ENCODE data around the gene CCNK.

GRCh38 chr14:99511421-99512109 lies 30.4 kb downstream of the CCNK start:
- no peak for TF ChIP-seq CTCF (IDR thresholded peaks at IDR 0.05 in 4 of 5, conservative IDR thresholded peaks at IDR 0.05 in 1 of 5)
- no peak for TF ChIP-seq POLR2A (IDR thresholded peaks at IDR 0.05)
